A204.1 (cell line): Measurements from ENCODE around the gene CPVL.

Source experiments
- FAIRE-seq: peaks from 2 replicates; lab custom pipeline; 2012; peaks lifted over from hg19 to GRCh38; lab: Jason Lieb, UNC

CPVL gene

GRCh38 chr7:29146057-29146706, at the start of gene CPVL:
Gene CPVL, minus strand, starts transcription at chr7:29146537. Its CDS starts 25,476 bp downstream, at chr7:29121061.
- no peak for FAIRE-seq

- FAIRE-seq: no peak
Measured at GRCh38 chr7:29194594-29195427, 48.5 kb upstream of the CPVL start, which contains the start of gene CHN2. Gene CHN2, plus strand, starts transcription at chr7:29194775.

GRCh38 chr7:29194206-29194593, 47.9 kb upstream of the CPVL start:
- no peak for FAIRE-seq

- FAIRE-seq: no peak
Measured at GRCh38 chr7:29193316-29194205, 47.2 kb upstream of the CPVL start.

GRCh38 chr7:29192811-29193210, 46.5 kb upstream of the CPVL start:
- no peak for FAIRE-seq

GRCh38 chr7:29192323-29192722, 46.0 kb upstream of the CPVL start:
- no peak for FAIRE-seq

- no peak for FAIRE-seq
Measured at GRCh38 chr7:29190349-29191045, 44.2 kb upstream of the CPVL start.

GRCh38 chr7:29189743-29190201, 43.4 kb upstream of the CPVL start:
- FAIRE-seq: no peak

- no peak for FAIRE-seq
Measured at GRCh38 chr7:29185613-29186012, 39.3 kb upstream of the CPVL start.

- FAIRE-seq: no peak
Measured at GRCh38 chr7:29184599-29184998, 38.3 kb upstream of the CPVL start.

GRCh38 chr7:29179115-29179514, 32.8 kb upstream of the CPVL start:
- FAIRE-seq: no peak

GRCh38 chr7:29177963-29178600, 31.7 kb upstream of the CPVL start:
- FAIRE-seq: no peak

- FAIRE-seq: no peak
Measured at GRCh38 chr7:29173458-29173857, 27.1 kb upstream of the CPVL start.

- FAIRE-seq: no peak
Measured at GRCh38 chr7:29170781-29171180, 24.4 kb upstream of the CPVL start.

- no peak for FAIRE-seq
Measured at GRCh38 chr7:29167721-29168120, 21.4 kb upstream of the CPVL start.

GRCh38 chr7:29163854-29164253, 17.5 kb upstream of the CPVL start:
- FAIRE-seq: no peak

- no peak for FAIRE-seq
Measured at GRCh38 chr7:29162577-29162976, 16.2 kb upstream of the CPVL start.

GRCh38 chr7:29161231-29161630, 14.9 kb upstream of the CPVL start:
- no peak for FAIRE-seq

- FAIRE-seq: no peak
Measured at GRCh38 chr7:29160080-29160479, 13.7 kb upstream of the CPVL start.

- no peak for FAIRE-seq
Measured at GRCh38 chr7:29158795-29159423, 12.6 kb upstream of the CPVL start.

- FAIRE-seq: no peak
Measured at GRCh38 chr7:29156907-29157452, 10.6 kb upstream of the CPVL start.
